Spleen (tissue), 11 donors: ENCODE measurements around the gene AP1AR. TPM values are rescaled to one million over a fixed set of nuclear protein-coding genes. Genes with fewer than 3 reads are reported as not detected.
"Not testable (repeated sequence)": the region's sequence is repeated elsewhere in the genome, so short reads cannot be mapped to it uniquely, and the experiment has no call there.

Experiments used
- DNase-seq: peaks from one replicate; pipeline ENCODE4 v3.0.0-alpha.2; 2020
- H3K27ac ChIP-seq, 8 donors: fragments of 200-600 bp; sonication (generic) in 7 of 8; 1 replicate in 4 of 8; 2 replicates in 4 of 8; pipeline versions ENCODE4 v1.5.0 to v1.8.0; 2016 to 2021; ENCODE audit warnings: inconsistent platforms in 4 of 8, mild to moderate bottlenecking in 4 of 8, moderate library complexity in 1 of 8
- H3K27me3 ChIP-seq, 7 donors: fragments of 200-600 bp; sonication (generic) in 6 of 7; replicated peaks in 1 of 7; 1 replicate in 4 of 7; 2 replicates in 3 of 7; pipeline versions ENCODE4 v1.5.0 to v1.8.0; 2016 to 2021; ENCODE audit warnings: inconsistent platforms in 3 of 7, mild to moderate bottlenecking in 1 of 7
- H3K36me3 ChIP-seq, 6 donors: fragments of 200-600 bp; sonication (generic) in 5 of 6; 1 replicate in 4 of 6; 2 replicates in 2 of 6; pipeline versions ENCODE4 v1.5.0 to v1.8.0; 2016 to 2021; ENCODE audit warnings: inconsistent platforms in 2 of 6
- H3K4me1 ChIP-seq, 6 donors: fragments of 200-600 bp; sonication (generic) in 5 of 6; 1 replicate in 3 of 6; 2 replicates in 3 of 6; pipeline versions ENCODE4 v1.5.0 to v1.8.0; 2016 to 2021; ENCODE audit warnings: inconsistent platforms in 3 of 6
- H3K4me3 ChIP-seq, 8 donors: fragments of 200-600 bp; sonication (generic) in 7 of 8; 1 replicate in 4 of 8; 2 replicates in 4 of 8; pipeline versions ENCODE4 v1.5.0 to v1.8.0; 2016 to 2021; ENCODE audit warnings: inconsistent platforms in 4 of 8, mild to moderate bottlenecking in 4 of 8, moderate library complexity in 2 of 8
- H3K9me3 ChIP-seq, 8 donors: fragments of 200-600 bp; sonication (generic) in 7 of 8; 1 replicate in 4 of 8; 2 replicates in 4 of 8; pipeline versions ENCODE4 v1.5.0 to v1.8.0; 2016 to 2021; ENCODE audit warnings: inconsistent platforms in 4 of 8
- POLR2A ChIP-seq, 3 donors: fragments of 450-650 bp; IDR thresholded peaks; one replicate each; pipeline ENCODE4 v1.5.1; 2017; ENCODE audit warnings: antibody characterized with exemption in 3 of 3, mild to moderate bottlenecking in 1 of 3
- POLR2AphosphoS5 ChIP-seq, 3 donors: sonication (generic); formaldehyde crosslinking; IDR thresholded peaks; one replicate each; pipeline ENCODE4 v1.5.1; 2017; ENCODE audit warnings: antibody characterized with exemption in 3 of 3
- WGBS, 5 donors: extraction: QIAGEN DNeasy Blood & Tissue Kit in 3 of 5; methylation state at CpG; one replicate each; pipeline versions ENCODE4 v1.1.5 to v1.1.7; 2013 to 2018; 5-methylcytosine and 5-hydroxymethylcytosine counted together
- intact Hi-C: fragments of 100-400 bp; cut with DNase I; formaldehyde crosslinking; loops from one replicate; pipeline ENCODE4 v1.15.0; 2023; ENCODE audit warnings: low total_unique reads
- polyA plus RNA-seq, 3 donors: library from polyadenylated mRNA; stranded (reverse); fragments of 200-250 nt; gene quantifications; one replicate each; pipeline ENCODE4 v1.2.1, GENCODE V29; 2013
- total RNA-seq, 7 donors: library from RNA; depleted of rRNA in 3 of 7; stranded (reverse); fragments of >200 nt in 3 of 7; fragmentation: NEBNext Ultra II Directional in 4 of 7; extraction: Animal tissue kit (Norgen Biotek cat#: 25700) in 4 of 7; gene quantifications; one replicate each; pipeline versions ENCODE4 v1.1.0 to v1.2.1, GENCODE V29; 2016 to 2021
- TF ChIP-seq, protein P1 (sequence below), 11 experiments: fragments of 200-600 bp in 7 of 11; fragments of 450-650 bp in 4 of 11; sonication (generic) in 4 of 11; IDR thresholded peaks in 8 of 11; conservative IDR thresholded peaks in 3 of 11; 1 replicate in 7 of 11; 2 replicates in 4 of 11; pipeline versions ENCODE4 v1.4.0 to v1.8.0; 2016 to 2021; ENCODE audit warnings: antibody characterized with exemption in 11 of 11, inconsistent platforms in 4 of 11, mild to moderate bottlenecking in 1 of 11
- donor health status: healthy with polysubstance abuse.
- donor health status: DM: no; HTN: no; CAD: no; lungs with moderate emphysema.
- donor health status: DM: no; HTN: no; CAD: no.
- donor health status: Bipolar disorder and iron deficiency.
- donor health status: healthy.
- donor health status: DM: no; HTN: no; CAD: no.
- donor health status: DM: yes; HTN: yes; CAD: no.

Gene AP1AR
- total and polyA plus RNA-seq, 10 donors, result 9.7 to 32.4 (median 21.5) TPM

DNA sequence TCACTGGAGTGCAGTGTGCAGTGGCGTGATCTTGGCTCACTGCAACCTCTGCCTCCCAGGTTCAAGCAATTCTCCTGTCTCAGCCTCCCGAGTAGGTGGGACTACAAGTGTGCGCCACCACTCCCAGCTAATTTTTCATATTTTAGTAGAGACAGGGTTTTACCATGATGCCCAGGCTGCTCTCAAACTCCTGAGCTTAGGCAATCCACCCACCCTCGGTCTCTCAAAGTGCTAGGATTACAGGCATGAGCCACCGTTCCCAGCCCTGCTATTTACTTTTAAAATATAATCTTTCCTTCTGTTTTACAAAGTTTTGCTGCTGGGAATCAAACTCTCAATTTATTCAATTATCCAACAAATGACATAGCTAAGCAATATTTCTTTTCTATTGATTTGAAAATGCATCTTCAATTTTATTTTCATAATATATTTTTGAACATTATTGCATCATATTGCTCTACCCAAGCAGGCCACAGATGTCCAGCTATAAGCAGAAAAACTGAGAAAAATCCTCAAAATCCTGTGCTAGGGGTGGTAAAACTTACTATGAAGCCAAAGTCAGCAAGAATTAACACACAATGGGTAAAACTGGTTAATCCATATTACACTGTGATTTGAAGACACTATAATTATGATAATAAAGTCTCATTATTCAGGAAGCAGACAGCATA lies 48.9 kb downstream of the AP1AR start:
- intact Hi-C loops, result no loop called here
- Histone ChIP-seq H3K4me1 (peaks cover 16 to 88% (median 58%) of the 10 kb centered on the region in 6 donors), H3K36me3 (peaks cover 0 to 33% (median 12%) of the 10 kb centered on the region in 6 donors), H3K4me3 (no peak overlapping the region), H3K9me3 (no peaks in the 10 kb centered on the region), H3K27ac (peak overlapping the region in 2 of 8 donors; percentile 61 to 95), H3K27me3 (no peaks in the 10 kb centered on the region)
- no peak for DNase-seq
- 63 to 81% (median 67%) methylated on average over 5 of the region's 5 CpGs for WGBS, 5 donors
- TF ChIP-seq POLR2A (IDR thresholded peaks at IDR 0.05) (no peak), POLR2AphosphoS5 (IDR thresholded peaks at IDR 0.05) (no peak)
- TF ChIP-seq, protein P1, sequence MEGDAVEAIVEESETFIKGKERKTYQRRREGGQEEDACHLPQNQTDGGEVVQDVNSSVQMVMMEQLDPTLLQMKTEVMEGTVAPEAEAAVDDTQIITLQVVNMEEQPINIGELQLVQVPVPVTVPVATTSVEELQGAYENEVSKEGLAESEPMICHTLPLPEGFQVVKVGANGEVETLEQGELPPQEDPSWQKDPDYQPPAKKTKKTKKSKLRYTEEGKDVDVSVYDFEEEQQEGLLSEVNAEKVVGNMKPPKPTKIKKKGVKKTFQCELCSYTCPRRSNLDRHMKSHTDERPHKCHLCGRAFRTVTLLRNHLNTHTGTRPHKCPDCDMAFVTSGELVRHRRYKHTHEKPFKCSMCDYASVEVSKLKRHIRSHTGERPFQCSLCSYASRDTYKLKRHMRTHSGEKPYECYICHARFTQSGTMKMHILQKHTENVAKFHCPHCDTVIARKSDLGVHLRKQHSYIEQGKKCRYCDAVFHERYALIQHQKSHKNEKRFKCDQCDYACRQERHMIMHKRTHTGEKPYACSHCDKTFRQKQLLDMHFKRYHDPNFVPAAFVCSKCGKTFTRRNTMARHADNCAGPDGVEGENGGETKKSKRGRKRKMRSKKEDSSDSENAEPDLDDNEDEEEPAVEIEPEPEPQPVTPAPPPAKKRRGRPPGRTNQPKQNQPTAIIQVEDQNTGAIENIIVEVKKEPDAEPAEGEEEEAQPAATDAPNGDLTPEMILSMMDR (IDR thresholded peaks at IDR 0.05 in 8 of 11, conservative IDR thresholded peaks at IDR 0.05 in 3 of 11), result no peak

DNA sequence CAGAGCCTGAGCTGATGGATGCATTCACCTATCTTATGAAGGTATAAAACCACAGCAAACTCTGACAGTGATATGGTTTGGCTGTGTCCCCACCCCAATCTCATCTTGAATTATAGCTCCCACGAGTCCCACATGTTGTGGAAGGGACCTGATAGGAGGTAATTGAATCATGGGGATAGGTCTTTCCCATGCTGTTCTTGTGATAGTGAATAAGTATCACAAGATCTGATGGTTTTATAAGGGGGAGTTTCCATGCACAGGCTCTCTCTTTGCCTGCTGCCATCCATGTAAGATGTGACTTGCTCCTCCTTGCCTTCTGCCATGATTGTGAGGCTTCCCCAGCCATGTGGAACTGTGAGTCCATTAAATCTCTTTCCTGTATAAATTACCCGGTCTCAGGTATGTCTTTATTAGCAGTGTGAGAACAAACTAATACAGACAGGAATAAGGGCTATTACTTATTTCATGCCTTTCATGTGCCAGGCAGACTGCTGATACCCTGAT lies 50.4 kb downstream of the AP1AR start:
- Histone ChIP-seq H3K4me1 (peaks cover 16 to 92% (median 67%) of the 10 kb centered on the region in 6 donors), H3K36me3 (peaks cover 0 to 19% (median 4%) of the 10 kb centered on the region in 6 donors), H3K27ac (peak overlapping the region in 2 of 8 donors; percentile 92 to 95), H3K4me3 (peak overlapping the region in 1 of 8 donors; percentile 5)
- 81 to 90% (median 85%) methylated on average over 2 of the region's 2 CpGs for WGBS, 5 donors
- intact Hi-C loops, H3K9me3 ChIP-seq, H3K27me3 ChIP-seq, DNase-seq: not testable (repeated sequence)

DNA sequence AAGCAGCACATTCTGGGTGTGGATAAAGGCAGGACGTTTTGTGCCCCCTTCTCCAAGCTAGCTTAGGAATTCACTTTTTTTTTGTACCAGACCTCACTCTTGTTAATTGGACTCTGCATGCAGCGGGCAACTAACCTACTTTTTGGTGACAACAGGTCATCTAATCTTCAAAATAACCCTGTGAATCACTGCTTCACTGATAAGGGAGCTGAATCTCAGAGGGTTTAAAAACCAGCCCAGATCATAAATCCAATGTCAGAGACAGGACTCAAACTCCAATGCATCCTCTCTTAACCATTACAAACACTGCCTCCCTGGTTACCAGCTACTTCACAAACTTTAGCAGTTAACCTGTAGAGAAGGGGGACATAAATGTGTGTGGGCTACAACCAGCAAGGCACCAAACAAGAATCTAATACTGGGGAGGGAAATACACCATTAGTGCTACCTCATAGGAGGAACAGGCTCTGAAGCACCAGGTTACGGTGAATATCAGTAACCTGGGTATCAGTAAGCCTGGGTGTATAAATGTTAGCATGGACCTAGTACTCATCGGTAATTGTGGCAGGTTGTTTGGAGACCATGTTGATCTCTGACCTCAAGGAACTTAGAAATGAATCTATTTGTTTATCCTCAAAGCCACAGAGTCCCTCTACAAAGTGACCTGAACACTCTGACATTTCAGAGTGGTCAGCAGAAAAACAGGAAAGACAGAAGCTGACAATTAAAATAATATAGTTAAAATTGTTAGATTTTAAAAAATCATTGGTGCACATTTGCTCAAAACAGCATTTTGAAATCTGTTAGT lies 51.5 kb downstream of the AP1AR start:
- Histone ChIP-seq H3K9me3 (peaks cover 0 to 3% (median 0%) of the 10 kb centered on the region in 8 donors), H3K27me3 (no peaks in the 10 kb centered on the region), H3K4me3 (peak overlapping the region in 6 of 8 donors; percentile 68 to 91 (median 82)), H3K36me3 (peaks cover 0 to 8% (median 0%) of the 10 kb centered on the region in 6 donors), H3K4me1 (peaks cover 16 to 93% (median 77%) of the 10 kb centered on the region in 6 donors), H3K27ac (peak overlapping the region in 5 of 8 donors; percentile 39 to 95 (median 92))
- 60 to 81% (median 66%) methylated on average over 4 of the region's 4 CpGs for WGBS, 5 donors
- DNase-seq, result no peak
- TF ChIP-seq, protein P1 (IDR thresholded peaks at IDR 0.05 in 8 of 11, conservative IDR thresholded peaks at IDR 0.05 in 3 of 11), result no peak
- no peak for TF ChIP-seq POLR2A (IDR thresholded peaks at IDR 0.05)
- TF ChIP-seq POLR2AphosphoS5 (IDR thresholded peaks at IDR 0.05), result no peak
- intact Hi-C loops, result no loop called here

DNA sequence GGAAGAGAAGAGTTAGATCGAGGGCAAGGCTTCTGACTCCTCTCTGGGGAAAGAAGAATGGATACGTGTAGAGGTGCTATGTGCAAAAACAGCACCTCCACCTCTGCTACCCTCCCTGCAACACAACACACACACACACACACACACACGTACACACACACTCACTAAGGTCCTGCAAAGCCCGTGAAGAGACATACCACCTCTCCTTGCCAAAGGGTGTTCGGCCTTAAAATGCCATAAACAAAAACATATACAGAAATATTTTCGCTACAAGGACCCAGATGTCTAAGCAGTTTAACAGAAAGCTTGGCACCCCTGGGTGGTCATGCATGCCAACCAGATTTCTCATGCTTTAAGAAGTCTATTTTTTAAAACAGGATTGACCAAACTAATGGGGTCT lies 52.6 kb downstream of the AP1AR start:
- no peak for TF ChIP-seq POLR2AphosphoS5 (IDR thresholded peaks at IDR 0.05)
- TF ChIP-seq, protein P1 (IDR thresholded peaks at IDR 0.05 in 8 of 11, conservative IDR thresholded peaks at IDR 0.05 in 3 of 11), result no peak
- TF ChIP-seq POLR2A (IDR thresholded peaks at IDR 0.05), result no peak

More for the DNA sequence above, 52.6 kb downstream of the AP1AR start:
- peaks cover 0 to 3% (median 0%) of the 10 kb centered on the region in 8 donors for H3K9me3 ChIP-seq
- H3K36me3 ChIP-seq, result peaks cover 0 to 5% (median 0%) of the 10 kb centered on the region in 6 donors
- peak overlapping the region in 6 of 8 donors; percentile 90 to 95 (median 92) for H3K27ac ChIP-seq
- intact Hi-C loops, result no loop called here
- peak overlapping the region; percentile 68 to 91 (median 79) for H3K4me3 ChIP-seq
- H3K4me1 ChIP-seq, result peaks cover 16 to 94% (median 80%) of the 10 kb centered on the region in 6 donors
- H3K27me3 ChIP-seq, result no peaks in the 10 kb centered on the region
- DNase-seq, result no peak
- 8 to 26% (median 12%) methylated on average over 6 of the region's 6 CpGs for WGBS, 5 donors
